ENCODE data around the gene KLHL17. TPM values are rescaled to one million over a fixed set of nuclear protein-coding genes. Genes with fewer than 3 reads are reported as not detected.
"Not testable (repeated sequence)": the region's sequence is repeated elsewhere in the genome, so short reads cannot be mapped to it uniquely, and the experiment has no call there.

The KLHL17 gene
- total RNA-seq, 1 donor from 2014 or later = 10.1 TPM

DNA sequence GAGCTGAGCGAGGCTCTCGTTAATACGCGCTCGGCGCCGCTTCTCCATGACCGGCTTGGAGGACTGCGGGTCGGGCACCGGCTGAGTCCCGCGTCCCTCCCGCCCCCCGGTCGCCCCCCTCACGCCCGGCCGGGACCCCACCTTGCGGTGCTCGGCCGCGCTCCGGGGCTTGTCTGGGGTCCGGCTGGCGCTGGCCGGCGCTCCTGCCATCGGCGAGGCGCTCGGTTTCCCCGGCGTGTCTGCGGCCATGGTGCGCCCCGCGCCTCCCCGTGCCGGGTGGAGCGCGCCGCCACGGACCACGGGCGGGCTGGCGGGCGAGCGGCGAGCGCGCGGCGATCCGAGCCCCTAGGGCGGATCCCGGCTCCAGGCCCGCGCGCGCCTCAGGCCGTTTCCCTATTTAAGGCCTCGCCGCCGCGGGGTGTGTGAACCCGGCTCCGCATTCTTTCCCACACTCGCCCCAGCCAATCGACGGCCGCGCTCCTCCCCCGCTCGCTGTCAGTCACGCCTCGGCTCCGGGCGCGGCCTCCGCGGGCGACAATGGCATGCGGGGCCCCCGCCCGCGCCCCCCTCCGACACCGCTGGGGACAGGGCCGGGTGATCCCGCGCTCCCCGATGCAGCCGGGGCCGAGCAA, 39.5 kb downstream of the KLHL17 start, which contains the start of gene HES4:
Gene HES4, minus strand, starts transcription at position 373 of the 632 bp plus-strand sequence. Its CDS starts 124 bp downstream, at position 249.
- peak; percentile 72 for DNase-seq (ENCODE audit: low read depth)

- peak; percentile 41 for DNase-seq (ENCODE audit: low read depth)
These were observed 40.1 kb downstream of the KLHL17 start for GRCh38 chr1:1000357-1001056.

DNA sequence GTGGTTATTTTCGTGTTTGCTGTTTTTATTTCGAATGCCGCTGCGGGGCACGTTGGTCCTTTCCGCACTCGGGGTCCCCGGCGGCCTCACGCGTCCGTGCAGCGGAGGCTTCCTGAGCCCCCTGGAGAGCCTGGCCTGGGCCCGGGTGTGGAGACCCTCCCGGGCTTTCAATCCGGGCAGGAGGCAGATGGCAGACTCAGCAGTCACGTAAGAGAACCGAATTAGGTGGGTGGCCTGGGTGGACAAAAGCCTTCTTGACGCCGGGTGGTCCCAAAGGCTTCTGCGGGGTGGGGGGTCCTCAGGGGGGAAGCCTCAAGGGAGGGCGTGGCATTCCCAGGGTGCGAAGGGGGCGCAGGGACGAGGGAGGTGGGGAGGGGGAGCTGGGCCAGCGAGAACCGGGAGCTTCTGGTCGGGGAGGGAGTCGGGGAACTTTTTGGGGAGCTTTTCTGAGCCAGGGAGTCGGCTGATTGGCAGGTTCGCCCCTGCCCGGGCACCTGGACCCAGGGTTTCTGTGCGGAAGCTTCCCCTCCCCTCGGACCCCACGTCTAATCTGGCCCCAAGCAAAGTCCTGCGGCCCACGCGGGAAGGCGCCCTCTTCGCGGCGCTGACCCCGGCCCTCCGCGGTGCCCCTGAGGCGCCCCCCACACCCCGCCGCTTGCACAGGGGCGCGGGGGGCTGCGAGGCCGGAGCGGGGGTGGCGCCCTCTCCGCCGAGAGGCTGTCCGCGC, 40.8 kb downstream of the KLHL17 start:
- no peak for DNase-seq (ENCODE audit: low read depth)

DNA sequence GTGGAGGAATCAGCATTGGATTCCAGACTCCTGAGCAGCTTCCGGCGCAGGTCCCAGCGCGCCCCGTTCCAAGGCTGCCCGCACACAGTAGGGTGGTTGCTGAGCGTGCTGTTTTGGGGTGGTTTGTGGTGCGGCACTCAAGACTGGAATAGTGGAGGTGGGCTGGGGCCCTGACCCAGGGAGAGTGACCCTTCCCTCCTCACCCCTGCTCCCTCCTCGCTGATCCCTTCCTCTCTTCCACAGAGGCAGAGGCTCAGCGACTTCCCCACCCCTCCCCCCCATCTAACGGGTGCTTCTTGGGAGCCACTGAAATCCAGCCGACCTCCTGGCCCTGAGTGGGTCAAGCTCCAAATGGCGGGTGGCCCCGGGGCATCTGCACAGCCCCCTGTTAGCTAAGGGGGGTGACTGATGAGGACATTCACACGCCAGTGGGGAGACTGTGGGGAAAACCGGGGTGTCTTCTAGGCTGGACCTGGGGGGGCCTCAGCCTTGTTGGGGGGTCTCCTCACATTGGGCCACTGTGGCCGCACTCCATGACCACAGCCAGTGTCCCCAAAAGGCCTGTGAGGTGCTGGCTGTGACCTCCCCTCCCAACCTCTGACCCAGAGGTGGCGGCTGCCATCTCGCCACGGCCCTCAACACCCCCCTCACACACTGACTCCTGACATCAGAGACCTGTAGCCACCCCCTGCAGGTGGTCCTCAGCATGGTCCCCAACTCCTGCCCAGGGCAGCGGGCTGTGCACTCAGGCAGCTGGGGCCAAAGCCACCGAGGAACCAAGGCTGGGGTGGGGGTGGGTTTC, 43.4 kb downstream of the KLHL17 start:
- DNase-seq (ENCODE audit: low read depth) = no peak

GRCh38 chr1:1004420-1004779, 44.0 kb downstream of the KLHL17 start:
- no peak for DNase-seq (ENCODE audit: low read depth)

DNA sequence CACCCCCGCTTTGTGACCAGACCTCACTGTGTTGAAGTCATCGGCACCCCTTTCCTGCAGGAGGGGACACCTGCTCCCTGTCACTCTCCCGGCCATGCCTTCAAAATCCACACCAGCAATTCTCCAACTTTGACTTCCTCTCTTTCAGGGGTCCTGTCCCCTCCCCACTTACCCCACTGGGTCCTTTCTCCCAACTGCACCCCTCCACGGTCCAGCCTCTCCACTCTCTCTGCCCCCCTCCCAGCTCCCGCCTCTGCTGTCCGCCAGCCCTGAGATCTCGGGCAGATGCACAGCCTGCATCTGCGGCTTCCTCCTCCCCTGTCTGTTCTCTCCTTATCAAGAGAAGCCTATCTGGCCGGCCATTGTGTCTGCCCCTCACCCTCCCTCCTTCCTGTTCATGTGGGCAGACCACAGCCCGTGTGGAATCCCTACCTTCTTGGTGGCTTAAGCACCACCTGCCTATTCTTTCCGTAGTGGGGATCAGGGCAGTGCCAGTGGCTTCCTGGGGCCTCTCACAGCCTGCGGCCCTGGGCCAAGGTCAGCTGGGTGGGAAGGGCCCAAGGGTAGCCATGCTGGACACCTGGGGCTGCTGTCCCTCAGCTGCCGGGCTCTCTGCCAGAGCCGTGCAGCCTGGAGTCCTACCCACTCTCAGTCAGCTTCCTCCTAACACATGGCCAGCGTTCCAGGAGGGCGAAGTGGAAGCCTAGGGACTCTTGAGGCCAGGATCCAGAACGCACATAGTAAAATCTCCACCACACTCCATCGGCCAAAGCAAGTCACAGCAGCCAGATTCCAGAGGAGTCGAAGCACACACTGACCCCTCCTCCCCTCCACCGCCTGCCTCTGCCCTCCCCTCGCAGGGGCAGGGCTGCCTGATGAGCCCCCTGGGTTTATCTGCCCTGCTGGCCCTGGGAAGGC, 44.7 kb downstream of the KLHL17 start:
- peak; percentile 37 for DNase-seq (ENCODE audit: low read depth)

DNA sequence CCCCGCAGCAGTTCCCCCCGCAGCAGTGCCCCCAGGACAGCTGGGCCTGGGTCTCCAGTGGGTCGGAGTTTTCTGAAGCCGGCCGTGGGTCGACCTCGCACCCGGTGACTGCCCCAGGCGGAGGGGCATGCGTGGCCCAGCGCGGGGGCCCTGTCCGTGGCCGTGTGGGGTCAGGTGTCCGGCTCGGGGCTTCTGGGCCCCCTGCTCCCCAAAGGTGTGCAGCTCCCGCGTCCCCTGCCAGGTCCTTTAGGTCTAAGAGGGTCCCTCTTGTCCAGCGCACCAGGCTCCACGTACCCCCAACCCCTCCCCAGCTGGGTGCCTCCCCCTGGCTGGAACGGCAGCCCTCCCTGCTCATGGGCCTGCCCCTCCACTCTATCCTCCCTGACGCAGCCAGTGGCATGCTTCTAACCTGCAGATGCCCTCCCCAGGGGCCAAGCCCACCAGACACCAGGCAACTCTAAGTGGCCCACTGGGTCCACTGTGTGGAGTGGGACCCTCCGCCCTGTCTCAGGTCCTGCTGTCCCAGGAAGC, 45.5 kb downstream of the KLHL17 start:
- no peak for DNase-seq (ENCODE audit: low read depth)

DNA sequence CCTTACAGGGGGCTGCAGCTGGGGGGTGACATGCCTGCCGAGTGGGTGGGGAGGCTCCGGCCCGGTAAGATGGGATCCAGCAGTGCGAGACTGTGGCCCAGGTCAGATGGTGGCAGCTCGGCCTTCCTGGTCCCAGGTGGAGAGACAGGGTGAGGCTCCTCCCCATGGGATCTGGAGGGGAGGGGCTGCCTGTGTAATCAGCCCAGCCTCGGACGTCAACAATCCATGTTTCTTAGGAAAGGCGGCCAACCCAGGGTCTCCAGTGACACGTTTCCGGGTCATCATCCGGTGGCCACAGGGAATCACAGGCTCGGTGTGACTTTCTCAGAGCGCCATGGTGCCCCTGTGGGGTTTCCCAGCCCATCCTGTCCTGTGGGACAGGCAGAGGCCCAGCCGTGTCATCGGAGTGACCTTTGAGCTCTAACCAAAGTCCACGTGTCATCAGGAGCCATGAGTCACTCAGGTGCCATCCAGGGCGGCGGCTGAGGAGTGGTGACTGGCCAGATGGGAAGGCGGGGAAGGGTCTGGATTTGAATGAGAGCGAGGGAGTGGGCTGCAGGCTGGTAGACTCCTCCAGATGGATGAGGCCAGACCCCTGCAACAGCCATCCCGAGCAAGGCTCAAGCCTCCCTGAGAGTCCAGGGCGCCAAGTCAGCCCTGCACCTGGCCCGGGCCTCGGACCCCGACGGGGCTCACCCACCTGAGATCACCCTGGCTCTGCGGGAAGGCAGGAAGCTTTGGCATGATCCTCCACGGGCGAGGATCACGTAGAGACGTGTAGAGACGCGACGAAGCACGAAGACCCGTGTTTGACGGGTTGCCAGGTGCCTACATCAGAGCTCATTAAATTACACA, 46.1 kb downstream of the KLHL17 start:
- DNase-seq (ENCODE audit: low read depth) = no peak

- DNase-seq (ENCODE audit: low read depth) = not testable (repeated sequence)
These were observed 49.7 kb downstream of the KLHL17 start for GRCh38 chr1:1010131-1010530.

DNA sequence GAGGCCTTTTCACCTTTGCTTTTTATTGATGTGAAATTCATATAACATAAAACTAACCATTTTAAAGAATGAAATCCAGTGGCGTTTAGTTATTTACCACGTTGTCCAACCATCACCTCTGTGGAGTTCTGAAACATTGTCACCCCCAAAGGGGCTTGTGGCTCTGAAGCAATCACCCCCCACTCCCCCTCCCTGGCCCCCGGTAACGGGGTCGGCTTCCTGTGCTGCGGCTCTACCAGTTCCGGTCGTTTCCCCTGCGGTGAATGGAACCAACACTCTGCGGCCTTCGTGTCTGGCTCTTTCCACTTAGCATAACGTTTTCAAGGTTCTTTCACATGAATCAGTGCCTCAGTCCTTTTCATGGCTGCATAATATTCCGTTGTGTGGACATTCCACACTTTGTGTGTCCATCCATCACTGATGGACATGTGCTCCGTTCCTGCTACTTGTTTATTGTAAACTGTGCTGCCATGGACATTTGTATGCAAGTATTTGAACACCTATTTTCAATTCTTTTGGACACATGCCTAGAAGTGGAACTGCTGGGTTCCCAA, 51.1 kb downstream of the KLHL17 start:
- DNase-seq (ENCODE audit: low read depth) = no peak

GRCh38 chr1:1012736-1013104, 52.3 kb downstream of the KLHL17 start:
- not testable (repeated sequence) for DNase-seq (ENCODE audit: low read depth)

GRCh38 chr1:1013105-1013921, 52.9 kb downstream of the KLHL17 start, which contains the start of gene ISG15:
TSS of gene ISG15 (plus strand) at chr1:1013497. CDS start at chr1:1013574, 77 bp downstream.
- peak; percentile 62 for DNase-seq (ENCODE audit: low read depth)

GRCh38 chr1:1013922-1014648, 53.7 kb downstream of the KLHL17 start:
- no peak for DNase-seq (ENCODE audit: low read depth)

DNA sequence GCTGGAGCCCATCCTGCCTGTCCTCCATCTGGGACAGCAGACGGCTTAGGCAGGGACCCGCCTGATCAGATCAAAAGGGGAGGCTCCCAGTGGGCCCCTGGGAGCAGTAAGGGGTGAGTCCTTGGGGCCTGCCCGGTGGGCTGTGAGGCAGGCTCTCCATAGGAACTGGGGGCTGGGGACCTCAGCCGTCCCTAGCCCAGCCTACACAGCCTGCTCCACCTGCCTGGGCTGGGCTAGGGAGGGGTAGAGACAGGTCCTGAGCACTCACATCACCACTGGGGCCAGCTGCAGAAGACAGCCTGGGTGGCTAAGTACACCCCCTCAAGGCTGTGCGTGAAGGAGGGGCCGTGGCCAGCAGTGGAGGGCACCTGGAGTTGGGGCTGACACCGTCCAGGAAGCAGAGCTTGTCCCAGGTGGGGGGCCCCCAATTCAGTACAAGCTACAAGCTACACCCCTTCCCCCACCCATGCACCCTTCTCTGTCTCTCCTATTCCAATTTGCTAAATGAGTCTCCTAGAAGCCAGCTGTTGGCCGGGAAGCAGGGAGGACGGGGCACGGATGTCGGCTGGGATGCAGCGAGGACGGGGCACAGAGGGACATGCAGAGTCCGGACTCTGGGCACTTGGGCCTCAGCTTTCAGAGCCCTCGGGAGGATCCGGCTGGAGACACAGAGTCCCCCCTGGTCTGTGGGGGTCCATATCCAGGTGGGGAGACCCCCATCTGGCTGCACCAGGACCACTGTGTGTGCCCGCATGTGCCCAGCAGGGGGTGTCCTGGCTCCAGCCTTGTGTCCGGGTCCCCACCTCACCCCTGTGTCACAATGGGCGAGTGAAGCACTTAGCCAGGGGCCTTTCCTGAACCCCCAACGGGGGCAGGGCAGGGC, 54.7 kb downstream of the KLHL17 start:
- DNase-seq (ENCODE audit: low read depth) = no peak
